Spleen (tissue), 7 donors: ENCODE measurements around the gene HECTD1.

Source experiments
- POLR2A ChIP-seq, 3 donors: fragments of 450-650 bp; IDR thresholded peaks; one replicate each; pipeline ENCODE4 v1.5.1; 2017; ENCODE audit warnings: antibody characterized with exemption in 3 of 3, mild to moderate bottlenecking in 1 of 3
- TF ChIP-seq, protein P1 (sequence below), 11 experiments: fragments of 200-600 bp in 7 of 11; fragments of 450-650 bp in 4 of 11; sonication (generic) in 4 of 11; IDR thresholded peaks in 8 of 11; conservative IDR thresholded peaks in 3 of 11; 1 replicate in 7 of 11; 2 replicates in 4 of 11; pipeline versions ENCODE4 v1.4.0 to v1.8.0; 2016 to 2021; ENCODE audit warnings: antibody characterized with exemption in 11 of 11, inconsistent platforms in 4 of 11, mild to moderate bottlenecking in 1 of 11
- donor health status: DM: no; HTN: no; CAD: no; lungs with moderate emphysema.
- donor health status: DM: no; HTN: no; CAD: no.
- donor health status: DM: no; HTN: no; CAD: no.

DNA sequence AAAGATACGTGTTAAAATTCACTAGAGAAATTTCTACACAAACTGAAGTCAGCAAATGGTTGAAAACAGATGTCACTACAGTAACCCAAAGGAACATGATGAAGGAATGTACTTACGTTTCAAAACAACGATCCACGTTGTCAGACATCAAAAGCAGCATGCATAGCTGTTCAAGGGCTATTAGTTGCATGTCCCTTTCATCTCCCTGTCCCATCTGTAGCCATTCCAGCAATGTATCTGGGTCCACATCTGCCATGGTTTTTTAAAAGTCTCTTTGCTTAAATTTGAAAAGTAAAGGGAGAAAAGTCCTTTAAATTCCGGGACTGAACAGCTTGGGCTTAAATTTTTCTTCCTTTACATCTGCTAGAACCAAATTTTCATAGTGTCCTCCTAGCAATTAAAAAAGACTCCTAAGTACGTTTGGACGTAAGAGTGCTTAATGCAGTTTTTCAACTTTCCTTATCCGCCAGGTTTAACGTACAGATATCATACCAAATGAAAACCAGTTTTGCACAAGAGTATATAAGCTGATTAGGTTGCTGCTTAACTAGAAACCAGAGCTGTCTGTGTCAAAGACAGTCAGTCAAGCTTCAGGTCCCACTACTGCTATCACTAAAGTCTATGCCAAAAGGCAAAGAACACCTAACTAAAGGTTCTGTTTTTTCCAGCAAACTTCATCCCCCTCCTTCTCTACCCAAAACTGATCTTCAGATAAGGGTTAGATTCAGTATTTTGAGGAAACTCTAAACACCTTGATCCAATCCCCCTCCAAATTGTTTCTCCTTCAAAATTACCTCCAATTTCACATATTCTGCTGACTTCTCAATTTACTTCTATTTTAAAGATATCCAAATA lies 1.7 kb downstream of the HECTD1 start:
- no peak for TF ChIP-seq POLR2A (IDR thresholded peaks at IDR 0.05)
- TF ChIP-seq, protein P1, sequence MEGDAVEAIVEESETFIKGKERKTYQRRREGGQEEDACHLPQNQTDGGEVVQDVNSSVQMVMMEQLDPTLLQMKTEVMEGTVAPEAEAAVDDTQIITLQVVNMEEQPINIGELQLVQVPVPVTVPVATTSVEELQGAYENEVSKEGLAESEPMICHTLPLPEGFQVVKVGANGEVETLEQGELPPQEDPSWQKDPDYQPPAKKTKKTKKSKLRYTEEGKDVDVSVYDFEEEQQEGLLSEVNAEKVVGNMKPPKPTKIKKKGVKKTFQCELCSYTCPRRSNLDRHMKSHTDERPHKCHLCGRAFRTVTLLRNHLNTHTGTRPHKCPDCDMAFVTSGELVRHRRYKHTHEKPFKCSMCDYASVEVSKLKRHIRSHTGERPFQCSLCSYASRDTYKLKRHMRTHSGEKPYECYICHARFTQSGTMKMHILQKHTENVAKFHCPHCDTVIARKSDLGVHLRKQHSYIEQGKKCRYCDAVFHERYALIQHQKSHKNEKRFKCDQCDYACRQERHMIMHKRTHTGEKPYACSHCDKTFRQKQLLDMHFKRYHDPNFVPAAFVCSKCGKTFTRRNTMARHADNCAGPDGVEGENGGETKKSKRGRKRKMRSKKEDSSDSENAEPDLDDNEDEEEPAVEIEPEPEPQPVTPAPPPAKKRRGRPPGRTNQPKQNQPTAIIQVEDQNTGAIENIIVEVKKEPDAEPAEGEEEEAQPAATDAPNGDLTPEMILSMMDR (IDR thresholded peaks at IDR 0.05 in 8 of 11, conservative IDR thresholded peaks at IDR 0.05 in 3 of 11), result no peak
